HepG2 (cell line): Measurements from ENCODE around the gene FOSL2. TPM values are rescaled to one million over a fixed set of nuclear protein-coding genes. Genes with fewer than 3 reads are reported as not detected.
A peak's percentile ranks its signal among the peaks of the same experiment; 100 is the strongest.

Experiments
- ATAC-seq: fragments of 200-7000 bp; cut with Tn5 transposase; 3 replicates; pipeline ENCODE4 v1.9.1; 2020; ENCODE audit warnings: mild to moderate bottlenecking, moderate library complexity
- BruUV-seq: library from RNA; stranded (reverse); fragments of 400-500 nt; replicated peaks from 2 replicates; lab custom pipeline; 2021; lab: Mats Ljungman, UMichigan
- CTCF ChIA-PET: fragments of 300-600 bp; formaldehyde crosslinking; extraction: SDS; loops from one replicate; lab custom pipeline; 2021; ENCODE audit warnings: low total read pairs, inconsistent platforms, low intra/inter-chr PET ratio; lab: Yijun Ruan, JAX
- POLR2A ChIA-PET: fragments of 350-600 bp; sonication (Branson Sonifier 250); formaldehyde crosslinking; loops from one replicate; lab custom pipeline; 2020; ENCODE audit warnings: antibody characterized with exemption, inconsistent platforms; lab: Yijun Ruan, JAX
- DNase-seq: peaks from one replicate; pipeline ENCODE4 v3.0.0-alpha.2; 2015; ENCODE audit warnings: low spot score
- FAIRE-seq: peaks from 3 replicates; lab custom pipeline; 2011; peaks lifted over from hg19 to GRCh38; lab: Jason Lieb, UNC
- H2AFZ ChIP-seq: one replicate; pipeline ENCODE4 v1.6.1; 2011; ENCODE audit warnings: low read length, inconsistent platforms
- H3K27ac ChIP-seq: fragments of 300-600 bp; 3 replicates; pipeline ENCODE4 v1.8.0; 2011; ENCODE audit warnings: mixed run types, mild to moderate bottlenecking, mixed read lengths, low read length, inconsistent platforms; ENCODE audit not compliant: insufficient read depth; ENCODE audit errors: extremely low read length
- H3K27me3 ChIP-seq, 2 experiments: fragments of 200-600 bp in 1 of 2; 2 replicates in 1 of 2; 3 replicates in 1 of 2; pipeline versions ENCODE4 v1.6.0 to v1.8.0; 2011; ENCODE audit warnings: low read length in 2 of 2, mild to moderate bottlenecking in 2 of 2, moderate library complexity in 2 of 2, inconsistent platforms in 1 of 2; ENCODE audit not compliant: insufficient read depth in 2 of 2, control insufficient read depth in 1 of 2
- H3K36me3 ChIP-seq, 2 experiments: fragments of 200-600 bp in 1 of 2; replicated peaks in 1 of 2; 2 replicates in 1 of 2; 3 replicates in 1 of 2; pipeline versions ENCODE4 v1.5.1 to v1.8.0; 2011; ENCODE audit warnings: low read length in 2 of 2, inconsistent platforms in 1 of 2; ENCODE audit not compliant: insufficient read depth in 2 of 2, control insufficient read depth in 1 of 2
- H3K4me1 ChIP-seq: 2 replicates; pipeline ENCODE4 v1.5.1; 2012; ENCODE audit warnings: low read length, inconsistent platforms; ENCODE audit not compliant: insufficient read depth
- H3K4me2 ChIP-seq: 2 replicates; pipeline ENCODE4 v1.6.0; 2011; ENCODE audit warnings: low read depth, low read length, inconsistent platforms
- H3K4me3 ChIP-seq, 3 experiments: fragments of 200-600 bp in 1 of 3; sonication (generic), shearing (Covaris generic) in 1 of 3; replicated peaks in 1 of 3; 2 replicates each; pipeline ENCODE4 v1.5.1; 2011 to 2016; ENCODE audit warnings: low read length in 3 of 3, inconsistent platforms in 2 of 3, low read depth in 2 of 3, mild to moderate bottlenecking in 2 of 3, control low read depth in 1 of 3, mixed read lengths in 1 of 3; ENCODE audit not compliant: insufficient read depth in 1 of 3
- H3K79me2 ChIP-seq: one replicate; pipeline ENCODE4 v1.6.1; 2011; ENCODE audit warnings: low read length, inconsistent platforms; ENCODE audit not compliant: insufficient read depth
- H3K9ac ChIP-seq: 2 replicates; pipeline ENCODE4 v1.6.0; 2011; ENCODE audit warnings: mild to moderate bottlenecking, low read depth, low read length, inconsistent platforms; ENCODE audit not compliant: insufficient read depth
- H3K9me3 ChIP-seq: 2 replicates; pipeline ENCODE4 v1.5.1; 2012; ENCODE audit warnings: mild to moderate bottlenecking, low read length
- H4K20me1 ChIP-seq: 2 replicates; pipeline ENCODE4 v1.6.0; 2011; ENCODE audit warnings: inconsistent platforms, mild to moderate bottlenecking, low read length, moderate library complexity; ENCODE audit not compliant: insufficient read depth
- HES4 ChIP-seq: sonication (generic); formaldehyde crosslinking; IDR thresholded peaks from 2 replicates; pipeline ENCODE4 v1.9.0; 2021; ENCODE audit warnings: mild to moderate bottlenecking, missing genetic modification reagents, borderline replicate concordance
- HOXD1 ChIP-seq: sonication (generic); formaldehyde crosslinking; IDR thresholded peaks from 2 replicates; pipeline ENCODE4 v1.5.0; 2020; ENCODE audit warnings: missing genetic modification reagents
- NFYB ChIP-seq: sonication (generic); formaldehyde crosslinking; IDR thresholded peaks from 2 replicates; pipeline ENCODE4 v1.4.0; 2020; ENCODE audit warnings: missing genetic modification reagents
- PRMT3 ChIP-seq: sonication (generic); formaldehyde crosslinking; IDR thresholded peaks from 2 replicates; pipeline ENCODE4 v1.8.1; 2022; ENCODE audit warnings: low read depth, mild to moderate bottlenecking, moderate library complexity, missing genetic modification reagents, borderline replicate concordance
- RORA ChIP-seq: sonication (generic); formaldehyde crosslinking; IDR thresholded peaks from 2 replicates; pipeline ENCODE4 v1.5.0; 2020; ENCODE audit warnings: mild to moderate bottlenecking, missing genetic modification reagents, moderate library complexity
- U2AF1 ChIP-seq: fragments of 200-400 bp; formaldehyde crosslinking; optimal IDR thresholded peaks from 2 replicates; pipeline ENCODE3; 2017; ENCODE audit warnings: mild to moderate bottlenecking, low read depth, low read length
- ZFP90 ChIP-seq: sonication (generic); formaldehyde crosslinking; IDR thresholded peaks from 2 replicates; pipeline ENCODE4 v1.8.0; 2022; ENCODE audit warnings: missing genetic modification reagents, mild to moderate bottlenecking, inconsistent platforms, borderline replicate concordance
- ZKSCAN1 ChIP-seq: fragments of 150-350 bp; IDR thresholded peaks from 2 replicates; pipeline ENCODE4 v1.6.1; 2014; ENCODE audit warnings: low read length
- ZNF142 ChIP-seq: sonication (generic); formaldehyde crosslinking; IDR thresholded peaks from 2 replicates; pipeline ENCODE4 v1.4.0; 2020; ENCODE audit warnings: missing genetic modification reagents
- ZNF713 ChIP-seq: sonication (generic); formaldehyde crosslinking; IDR thresholded peaks from 2 replicates; pipeline ENCODE4 v1.4.0; 2020; ENCODE audit warnings: mild to moderate bottlenecking, missing genetic modification reagents
- WGBS: methylation state at CpG from one replicate; pipeline ENCODE4 v1.1.6; 2017; ENCODE audit warnings: low lambda C conversion rate; 5-methylcytosine and 5-hydroxymethylcytosine counted together
- in situ Hi-C: cut with HindIII; loops from 2 replicates; pipeline ENCODE4 v1.10.0; 2017; ENCODE audit warnings: low pct_unique_long_range_greater_than_20kb; ENCODE audit not compliant: extremely low pct_ligation_motif_present
- intact Hi-C: fragments of 100-400 bp; cut with micrococcal nuclease; formaldehyde crosslinking; loops from one replicate; pipeline ENCODE4 v1.10.0; 2022; ENCODE audit not compliant: unreplicated experiment
- polyA plus RNA-seq, 8 experiments: library from polyadenylated mRNA; depleted of rRNA in 3 of 8; stranded (reverse) in 7 of 8; unstranded in 1 of 8; fragments of >200 nt; fragmentation: Illumina TruSeq in 4 of 8; extraction: Trizol in 4 of 8; gene quantifications; 2 replicates each; pipeline versions ENCODE4 v1.2.1 to v1.2.3, GENCODE V29; 2011 to 2016; ENCODE audit warnings: low read depth in 4 of 8, missing spikeins in 1 of 8, mixed read lengths in 1 of 8; ENCODE audit not compliant: insufficient read depth in 1 of 8
- total RNA-seq, 5 experiments: library from RNA; depleted of rRNA; stranded (reverse); fragments of >200 nt; fragmentation: Illumina TruSeq; extraction: Trizol; gene quantifications; 2 replicates each; pipeline ENCODE4 v1.2.3, GENCODE V29; 2016; ENCODE audit warnings: low read depth in 1 of 5
- TF ChIP-seq, protein P1 (sequence below): sonication (generic); formaldehyde crosslinking; IDR thresholded peaks from 2 replicates; pipeline ENCODE4 v1.9.0; 2022; ENCODE audit warnings: low read depth, missing genetic modification reagents

Gene FOSL2
- total and polyA plus RNA-seq, 2 of the 13 experiments (the other 11 are each of a cell fraction or from before 2014, with no cell fraction given): 3.4 to 18.1 TPM

- BruUV-seq: no TSS peak
- TF ChIP-seq, protein P1, sequence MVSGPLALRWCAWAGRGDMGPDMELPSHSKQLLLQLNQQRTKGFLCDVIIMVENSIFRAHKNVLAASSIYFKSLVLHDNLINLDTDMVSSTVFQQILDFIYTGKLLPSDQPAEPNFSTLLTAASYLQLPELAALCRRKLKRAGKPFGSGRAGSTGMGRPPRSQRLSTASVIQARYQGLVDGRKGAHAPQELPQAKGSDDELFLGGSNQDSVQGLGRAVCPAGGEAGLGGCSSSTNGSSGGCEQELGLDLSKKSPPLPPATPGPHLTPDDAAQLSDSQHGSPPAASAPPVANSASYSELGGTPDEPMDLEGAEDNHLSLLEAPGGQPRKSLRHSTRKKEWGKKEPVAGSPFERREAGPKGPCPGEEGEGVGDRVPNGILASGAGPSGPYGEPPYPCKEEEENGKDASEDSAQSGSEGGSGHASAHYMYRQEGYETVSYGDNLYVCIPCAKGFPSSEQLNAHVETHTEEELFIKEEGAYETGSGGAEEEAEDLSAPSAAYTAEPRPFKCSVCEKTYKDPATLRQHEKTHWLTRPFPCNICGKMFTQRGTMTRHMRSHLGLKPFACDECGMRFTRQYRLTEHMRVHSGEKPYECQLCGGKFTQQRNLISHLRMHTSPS (CRISPR knock-in tag): 0 out of 2 replicates have a peak, but pooled peaks have one; percentile 20
- no peak for TF ChIP-seq HES4 (CRISPR knock-in tag)
- no peak for TF ChIP-seq HOXD1 (CRISPR knock-in tag)
- TF ChIP-seq ZFP90 (CRISPR knock-in tag): no peak
- H3K4me3 ChIP-seq: no peak overlapping the region
- CTCF ChIA-PET: no interaction called here
- H3K4me2 ChIP-seq: no peak overlapping the region
- POLR2A ChIA-PET: interaction anchor here (1.5 kb wide), 1 partner anchor 8 kb away, joined by 6 read pairs; the partner anchor contains the start of gene FOSL2
- H3K27me3 ChIP-seq: no peaks in the 10 kb centered on the region; a peak in 1 of 5 replicates
- FAIRE-seq (no peak), DNase-seq (no peak), ATAC-seq (no peak)
- WGBS: 81% methylated on average over 1 of the region's 1 CpG
- H3K79me2 ChIP-seq: peaks cover 62% of the 10 kb centered on the region
- H3K27ac ChIP-seq: no peak overlapping the region
- no peaks in the 10 kb centered on the region for H3K9me3 ChIP-seq
- no peak overlapping the region for H3K9ac ChIP-seq
- H4K20me1 ChIP-seq: peaks cover 80% of the 10 kb centered on the region
- in situ Hi-C loops (loop anchor here (10.0 kb wide), 1 partner anchor 516 kb away; no protein-coding TSS in a partner anchor), intact Hi-C loops (no loop called here)
- no peak overlapping the region for H2AFZ ChIP-seq
- peaks cover 56% of the 10 kb centered on the region for H3K4me1 ChIP-seq
- H3K36me3 ChIP-seq: peaks cover 30 to 47% of the 10 kb centered on the region in 2 experiments
Measured at GRCh38 chr2:28400921-28401320, 8.3 kb downstream of the FOSL2 start.

DNA sequence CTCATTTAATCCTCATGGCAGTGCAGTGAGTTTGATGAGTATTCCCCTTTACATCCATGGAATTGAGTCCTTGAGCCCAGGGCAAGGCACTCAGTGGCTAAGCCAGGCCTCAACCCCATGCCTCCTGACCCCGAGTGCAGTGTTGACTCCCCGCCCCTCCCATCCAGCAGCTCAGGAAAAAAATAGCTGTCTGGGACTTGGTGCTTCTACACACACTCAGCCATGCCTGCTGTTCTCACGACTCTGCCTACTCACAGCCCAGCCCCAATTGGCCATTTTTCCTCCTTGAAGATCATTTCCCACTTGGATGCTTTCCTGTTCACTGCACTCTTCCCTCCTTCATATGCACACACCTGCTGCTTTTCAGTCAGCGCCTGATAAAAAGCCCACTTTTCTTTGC, 8.8 kb downstream of the FOSL2 start:
- peaks cover 33 to 50% of the 10 kb centered on the region in 2 experiments for H3K36me3 ChIP-seq
- no peak for DNase-seq
- FAIRE-seq: no peak
- ATAC-seq: no peak
- H2AFZ ChIP-seq: no peak overlapping the region
- CTCF ChIA-PET: no interaction called here
- no peak overlapping the region for H3K9ac ChIP-seq
- no peaks in the 10 kb centered on the region for H3K27me3 ChIP-seq
- peaks cover 58% of the 10 kb centered on the region for H3K79me2 ChIP-seq
- in situ Hi-C loops (loop anchor here (10.0 kb wide), 1 partner anchor 517 kb away; no protein-coding TSS in a partner anchor), intact Hi-C loops (no loop called here)
- H3K9me3 ChIP-seq: no peaks in the 10 kb centered on the region
- BruUV-seq: no TSS peak
- H3K27ac ChIP-seq: no peak overlapping the region
- peaks cover 56% of the 10 kb centered on the region for H3K4me1 ChIP-seq
- no peak overlapping the region for H3K4me3 ChIP-seq
- WGBS: 84% methylated on average over 4 of the region's 4 CpGs
- H3K4me2 ChIP-seq: no peak overlapping the region
- POLR2A ChIA-PET: interaction anchor here (1.5 kb wide), 1 partner anchor 8 kb away, joined by 6 read pairs; the partner anchor contains the start of gene FOSL2
- H4K20me1 ChIP-seq: peaks cover 85% of the 10 kb centered on the region
- TF ChIP-seq ZNF713 (CRISPR knock-in tag): no peak
- TF ChIP-seq ZNF142 (CRISPR knock-in tag): no peak
- no peak for TF ChIP-seq PRMT3 (CRISPR knock-in tag)
- no peak for TF ChIP-seq NFYB (CRISPR knock-in tag)
- no peak for TF ChIP-seq U2AF1
- TF ChIP-seq ZKSCAN1: no peak
- TF ChIP-seq RORA (CRISPR knock-in tag): no peak
